AG09319 (cell line): Measurements from ENCODE around the gene POM121L2.
"Not testable (repeated sequence)": the region's sequence is repeated elsewhere in the genome, so short reads cannot be mapped to it uniquely, and the experiment has no call there.

Experiments
- DNase-seq: peaks from one replicate; pipeline ENCODE4 v3.0.0-alpha.2; 2010; ENCODE audit warnings: low read depth; ENCODE audit errors: extremely low read depth
- TF ChIP-seq, protein P1 (sequence below): IDR thresholded peaks from 2 replicates; pipeline ENCODE4 v1.5.1; 2011; ENCODE audit warnings: low read depth, mild to moderate bottlenecking, inconsistent platforms, low read length, moderate library complexity

Gene POM121L2

DNA sequence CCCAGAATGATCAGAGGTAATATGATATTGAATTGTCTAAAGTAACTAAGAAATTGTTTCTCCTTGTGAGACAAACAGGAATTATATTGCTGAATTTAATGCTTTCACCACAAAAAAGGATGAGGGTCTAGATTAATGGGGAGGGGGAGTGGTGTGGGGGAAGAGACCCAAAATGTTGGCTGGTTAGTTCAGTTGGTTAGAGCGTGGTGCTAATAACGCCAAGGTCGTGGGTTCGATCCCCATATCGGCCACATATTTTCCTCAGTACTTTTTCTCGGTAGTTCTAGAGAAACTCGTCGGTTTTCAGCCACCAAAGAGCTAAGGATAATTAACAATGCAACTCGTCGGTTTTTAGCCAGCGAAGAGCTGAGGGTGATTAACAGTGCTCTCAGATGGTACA is 38.3 kb downstream of the POM121L2 start:
- DNase-seq, result no peak
- TF ChIP-seq, protein P1, sequence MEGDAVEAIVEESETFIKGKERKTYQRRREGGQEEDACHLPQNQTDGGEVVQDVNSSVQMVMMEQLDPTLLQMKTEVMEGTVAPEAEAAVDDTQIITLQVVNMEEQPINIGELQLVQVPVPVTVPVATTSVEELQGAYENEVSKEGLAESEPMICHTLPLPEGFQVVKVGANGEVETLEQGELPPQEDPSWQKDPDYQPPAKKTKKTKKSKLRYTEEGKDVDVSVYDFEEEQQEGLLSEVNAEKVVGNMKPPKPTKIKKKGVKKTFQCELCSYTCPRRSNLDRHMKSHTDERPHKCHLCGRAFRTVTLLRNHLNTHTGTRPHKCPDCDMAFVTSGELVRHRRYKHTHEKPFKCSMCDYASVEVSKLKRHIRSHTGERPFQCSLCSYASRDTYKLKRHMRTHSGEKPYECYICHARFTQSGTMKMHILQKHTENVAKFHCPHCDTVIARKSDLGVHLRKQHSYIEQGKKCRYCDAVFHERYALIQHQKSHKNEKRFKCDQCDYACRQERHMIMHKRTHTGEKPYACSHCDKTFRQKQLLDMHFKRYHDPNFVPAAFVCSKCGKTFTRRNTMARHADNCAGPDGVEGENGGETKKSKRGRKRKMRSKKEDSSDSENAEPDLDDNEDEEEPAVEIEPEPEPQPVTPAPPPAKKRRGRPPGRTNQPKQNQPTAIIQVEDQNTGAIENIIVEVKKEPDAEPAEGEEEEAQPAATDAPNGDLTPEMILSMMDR, result no peak

- DNase-seq, result no peak
- TF ChIP-seq, protein P1, result no peak
Measured at GRCh38 chr6:27268803-27269202, 43.3 kb downstream of the POM121L2 start.

DNA sequence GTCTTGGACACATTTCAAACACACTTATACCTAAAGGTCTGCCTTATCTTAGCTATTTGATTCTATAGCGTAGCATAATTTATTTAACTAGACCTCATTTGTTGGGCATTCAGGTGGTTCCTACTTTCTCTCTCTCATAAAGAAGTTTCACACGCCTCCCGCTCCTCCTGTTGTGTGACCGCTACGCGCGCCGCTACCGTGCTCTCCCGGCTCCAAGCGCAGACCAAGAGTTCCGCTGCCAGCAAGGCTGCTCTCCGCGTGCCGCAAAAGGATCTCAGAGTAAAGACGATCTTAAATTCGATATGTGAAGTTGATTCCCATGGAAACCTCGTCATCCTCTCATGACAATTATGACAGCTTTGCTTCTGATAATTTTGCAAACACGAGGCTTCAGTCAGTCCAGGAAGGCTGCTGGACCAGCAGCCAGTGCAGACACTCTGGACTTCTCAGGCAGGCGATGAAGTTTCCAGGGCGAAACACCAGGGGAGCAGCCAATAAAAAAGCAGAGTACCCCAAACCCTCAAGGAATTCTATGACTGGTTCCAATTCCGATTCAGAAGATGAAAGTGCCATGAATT is 44.1 kb downstream of the POM121L2 start:
- TF ChIP-seq, protein P1, result no peak
- DNase-seq, result no peak

- DNase-seq, result not testable (repeated sequence)
Measured at GRCh38 chr6:27267003-27267402, 45.1 kb downstream of the POM121L2 start.

GRCh38 chr6:27263886-27264285 is 48.2 kb downstream of the POM121L2 start:
- DNase-seq, result no peak

GRCh38 chr6:27260836-27261375 is 51.2 kb downstream of the POM121L2 start:
- TF ChIP-seq, protein P1, result no peak
- no peak for DNase-seq

More at GRCh38 chr6:27263886-27264285, 48.2 kb downstream of the POM121L2 start:
- TF ChIP-seq, protein P1, result no peak

DNA sequence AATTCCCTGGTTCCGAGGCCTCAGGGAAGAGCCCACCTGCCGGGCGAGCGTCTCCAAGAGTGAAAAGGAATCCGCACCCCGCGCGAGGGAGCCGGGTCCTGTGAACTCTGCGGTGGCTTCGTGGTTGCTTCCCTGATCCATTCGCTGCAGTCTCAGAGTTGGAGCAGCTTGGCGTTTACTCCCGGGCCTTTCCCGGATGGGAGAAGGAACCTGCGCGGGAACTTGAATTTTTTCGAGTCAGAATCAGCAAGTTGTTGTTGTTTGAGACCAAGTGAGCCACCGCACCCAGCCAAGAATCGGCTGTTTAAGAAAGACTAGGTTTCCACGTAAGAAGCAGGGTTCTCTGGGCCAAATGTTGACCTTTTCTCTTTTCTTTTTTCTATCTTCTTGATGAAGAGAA is 51.7 kb downstream of the POM121L2 start:
- DNase-seq, result no peak

More for the DNA sequence above, 51.7 kb downstream of the POM121L2 start:
- TF ChIP-seq, protein P1, result no peak
